ENCODE measurements around the gene ITPR2.

- TF ChIP-seq KAT8 (CRISPR knock-in tag; IDR thresholded peaks at IDR 0.05) (no peak), NFIB (CRISPR knock-in tag; IDR thresholded peaks at IDR 0.05; ENCODE audit: borderline replicate concordance) (no peak), HOXA7 (CRISPR knock-in tag; IDR thresholded peaks at IDR 0.05) (no peak), ZNF543 (CRISPR knock-in tag; IDR thresholded peaks at IDR 0.05) (no peak), SIN3A (IDR thresholded peaks at IDR 0.05; ENCODE audit: borderline replicate concordance, low read depth, low read length) (no peak), NCOA2 (CRISPR knock-in tag; IDR thresholded peaks at IDR 0.05) (no peak), POLR2A (IDR thresholded peaks at IDR 0.05; ENCODE audit: insufficient read depth in 1 of 2, low read depth in 2 of 2, low read length in 2 of 2) (no peak), ZBTB33 (CRISPR knock-in tag; IDR thresholded peaks at IDR 0.05) (no peak)
These were observed 298.9 kb downstream of the ITPR2 start for GRCh38 chr12:26534071-26534470.
